OCI-LY1 (cell line): Measurements from ENCODE around the gene SMYD4.

Experiments
- CTCF ChIP-seq: fragments of 200-600 bp; sonication (generic), shearing (Covaris generic); IDR thresholded peaks from 2 replicates; pipeline ENCODE4 v1.5.1; 2017; ENCODE audit warnings: mild to moderate bottlenecking, antibody characterized with exemption, low read length, moderate library complexity, mixed read lengths
- EZH2 ChIP-seq: fragments of 200-600 bp; sonication (generic), shearing (Covaris generic); IDR thresholded peaks from 2 replicates; pipeline ENCODE4 v1.8.0; 2017; ENCODE audit warnings: borderline replicate concordance, mixed run types, mild to moderate bottlenecking, antibody characterized with exemption, low read length, moderate library complexity, mixed read lengths

DNA sequence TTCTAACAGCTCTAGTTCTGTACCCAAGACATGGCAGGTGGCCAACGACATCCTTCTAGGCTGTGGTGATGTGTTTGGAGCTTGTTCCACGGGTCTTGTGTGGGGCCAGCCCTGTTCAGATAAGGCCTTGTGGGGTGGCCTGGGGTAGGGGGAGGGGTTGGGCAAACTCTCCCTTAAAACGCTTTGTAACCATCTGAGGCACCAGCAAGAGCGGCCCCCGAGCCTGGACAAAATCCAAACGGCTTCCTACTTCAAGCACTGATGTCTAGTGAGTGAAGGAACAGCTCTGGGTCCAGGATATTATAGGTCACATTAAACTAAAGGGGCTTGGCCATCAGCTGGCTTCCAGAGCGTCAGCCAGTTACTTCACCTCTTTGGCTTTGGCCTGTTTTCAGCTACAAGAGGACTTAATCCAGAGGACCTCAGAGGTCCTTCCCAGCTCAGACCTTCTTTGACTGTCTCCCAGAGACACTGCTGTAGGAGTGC lies 56.0 kb downstream of the SMYD4 start:
- TF ChIP-seq CTCF (no peak), EZH2 (no peak)
